ENCODE data around the gene UBA52.
"Not testable (repeated sequence)": the region's sequence is repeated elsewhere in the genome, so short reads cannot be mapped to it uniquely, and the experiment has no call there.

UBA52 gene

GRCh38 chr19:18593367-18594095 is 21.9 kb downstream of the UBA52 start:
- DNase-seq = no peak

- DNase-seq = peak; percentile 72
These were observed 22.6 kb downstream of the UBA52 start for GRCh38 chr19:18594096-18594823.

- no peak for DNase-seq
These were observed 23.2 kb downstream of the UBA52 start for GRCh38 chr19:18594824-18595373.

- DNase-seq = no peak
These were observed 23.8 kb downstream of the UBA52 start for GRCh38 chr19:18595475-18595874.

GRCh38 chr19:18596752-18597157 is 25.1 kb downstream of the UBA52 start:
- peak; percentile 57 for DNase-seq

GRCh38 chr19:18597809-18598660 is 26.4 kb downstream of the UBA52 start:
- DNase-seq = no peak

- DNase-seq = no peak
These were observed 27.8 kb downstream of the UBA52 start for GRCh38 chr19:18599485-18599884.

- not testable (repeated sequence) for DNase-seq
These were observed 29.2 kb downstream of the UBA52 start for GRCh38 chr19:18600692-18601397.

- DNase-seq = no peak
These were observed 30.2 kb downstream of the UBA52 start for GRCh38 chr19:18601875-18602274.

- no peak for DNase-seq
These were observed 31.7 kb downstream of the UBA52 start for GRCh38 chr19:18603255-18603957.

- no peak for DNase-seq
These were observed 32.5 kb downstream of the UBA52 start for GRCh38 chr19:18603958-18604819.

GRCh38 chr19:18604820-18605159 is 33.1 kb downstream of the UBA52 start:
- no peak for DNase-seq

GRCh38 chr19:18605196-18605545 is 33.5 kb downstream of the UBA52 start:
- no peak for DNase-seq

GRCh38 chr19:18605546-18606280 is 34.1 kb downstream of the UBA52 start:
- no peak for DNase-seq

GRCh38 chr19:18606281-18607225 is 34.9 kb downstream of the UBA52 start, which contains the start of gene CRLF1:
CRLF1 (minus strand) TSS chr19:18606799; CDS start chr19:18606656, 143 bp downstream.
- no peak for DNase-seq

GRCh38 chr19:18607226-18608101 is 35.8 kb downstream of the UBA52 start:
- no peak for DNase-seq

- no peak for DNase-seq
These were observed 36.6 kb downstream of the UBA52 start for GRCh38 chr19:18608102-18608804.

All from NCI-H774 (cell line).